H9 (cell line): ENCODE data around the gene PNMT. TPM values are rescaled to one million over a fixed set of nuclear protein-coding genes. Genes with fewer than 3 reads are reported as not detected.

ENCODE experiments used
- DNase-seq: peaks from one replicate; pipeline ENCODE4 v3.0.0-alpha.2; 2017
- H2AFZ ChIP-seq: one replicate; pipeline ENCODE4 v1.6.1; 2013; ENCODE audit warnings: mild to moderate bottlenecking, low read length, control low read depth, moderate library complexity
- H2AK5ac ChIP-seq: 2 replicates; pipeline ENCODE4 v1.6.1; 2013; ENCODE audit warnings: low read length, control low read depth, mixed read lengths; ENCODE audit not compliant: insufficient read length
- H2BK120ac ChIP-seq: one replicate; pipeline ENCODE4 v1.6.1; 2013; ENCODE audit warnings: low read depth, mild to moderate bottlenecking, low read length, control low read depth, inconsistent platforms; ENCODE audit not compliant: poor library complexity, severe bottlenecking
- H2BK12ac ChIP-seq: 2 replicates; pipeline ENCODE4 v1.6.1; 2013; ENCODE audit warnings: low read length, control low read depth, mixed read lengths, low read depth; ENCODE audit not compliant: insufficient read length
- H2BK15ac ChIP-seq: 2 replicates; pipeline ENCODE4 v1.6.1; 2013; ENCODE audit warnings: low read depth, low read length, control low read depth
- H2BK20ac ChIP-seq: one replicate; pipeline ENCODE4 v1.6.1; 2013; ENCODE audit warnings: low read depth, mild to moderate bottlenecking, low read length, control low read depth, inconsistent platforms; ENCODE audit not compliant: poor library complexity, severe bottlenecking
- H2BK5ac ChIP-seq: 2 replicates; pipeline ENCODE4 v1.6.1; 2013; ENCODE audit warnings: low read length, control low read depth, mixed read lengths; ENCODE audit not compliant: insufficient read length
- H3K14ac ChIP-seq: 2 replicates; pipeline ENCODE4 v1.6.1; 2013; ENCODE audit warnings: low read length, control low read depth; ENCODE audit not compliant: insufficient read depth
- H3K18ac ChIP-seq: 2 replicates; pipeline ENCODE4 v1.6.1; 2013; ENCODE audit warnings: low read depth, mild to moderate bottlenecking, mixed read lengths, low read length, control low read depth; ENCODE audit not compliant: insufficient read length
- H3K23ac ChIP-seq: 2 replicates; pipeline ENCODE4 v1.6.1; 2013; ENCODE audit warnings: low read length, control low read depth, mixed read lengths, low read depth; ENCODE audit not compliant: insufficient read length
- H3K23me2 ChIP-seq: 2 replicates; pipeline ENCODE4 v1.6.1; 2013; ENCODE audit warnings: low read depth, mild to moderate bottlenecking, mixed read lengths, low read length, control low read depth; ENCODE audit not compliant: insufficient read length, poor library complexity, severe bottlenecking
- H3K27ac ChIP-seq: 2 replicates; pipeline ENCODE4 v1.5.1; 2013; ENCODE audit warnings: low read length, control low read depth, mixed read lengths, low read depth; ENCODE audit not compliant: insufficient read length
- H3K27me3 ChIP-seq: 2 replicates; pipeline ENCODE4 v1.6.1; 2013; ENCODE audit warnings: low read length, control low read depth, inconsistent platforms; ENCODE audit not compliant: insufficient read depth
- H3K4ac ChIP-seq: 2 replicates; pipeline ENCODE4 v1.6.1; 2013; ENCODE audit warnings: low read depth, mild to moderate bottlenecking, control low read depth, inconsistent platforms, low read length, moderate library complexity
- H3K4me1 ChIP-seq: 2 replicates; pipeline ENCODE4 v1.6.1; 2013; ENCODE audit warnings: low read length, control low read depth, inconsistent platforms; ENCODE audit not compliant: insufficient read depth
- H3K4me2 ChIP-seq: 2 replicates; pipeline ENCODE4 v1.6.1; 2013; ENCODE audit warnings: low read length, control low read depth, mixed read lengths; ENCODE audit not compliant: insufficient read length, insufficient read depth
- H3K56ac ChIP-seq: 2 replicates; pipeline ENCODE4 v1.6.1; 2013; ENCODE audit warnings: low read depth, mild to moderate bottlenecking, mixed read lengths, low read length, control low read depth; ENCODE audit not compliant: insufficient read length
- H3K79me1 ChIP-seq: 2 replicates; pipeline ENCODE4 v1.6.1; 2013; ENCODE audit warnings: low read depth, mild to moderate bottlenecking, moderate library complexity, low read length, control low read depth, inconsistent platforms; ENCODE audit not compliant: insufficient read depth, poor library complexity, severe bottlenecking
- H3K79me2 ChIP-seq: 2 replicates; pipeline ENCODE4 v1.6.1; 2013; ENCODE audit warnings: low read length, control low read depth, inconsistent platforms; ENCODE audit not compliant: insufficient read depth
- H3K9ac ChIP-seq: 2 replicates; pipeline ENCODE4 v1.6.1; 2013; ENCODE audit warnings: low read length, control low read depth, mixed read lengths; ENCODE audit not compliant: insufficient read length; ENCODE audit errors: extremely low read depth
- H3K9me3 ChIP-seq: one replicate; pipeline ENCODE4 v1.6.1; 2013; ENCODE audit warnings: low read depth, low read length, inconsistent platforms; ENCODE audit not compliant: control insufficient read depth
- H3T11ph ChIP-seq: one replicate; pipeline ENCODE4 v1.6.1; 2013; ENCODE audit warnings: mild to moderate bottlenecking, low read length, control low read depth, inconsistent platforms
- H4K20me1 ChIP-seq: one replicate; pipeline ENCODE4 v1.6.1; 2013; ENCODE audit not compliant: control insufficient read depth, insufficient read length, insufficient read depth
- H4K5ac ChIP-seq: 2 replicates; pipeline ENCODE4 v1.6.1; 2013; ENCODE audit warnings: low read depth, mild to moderate bottlenecking, mixed read lengths, low read length, control low read depth; ENCODE audit not compliant: insufficient read length
- H4K8ac ChIP-seq: replicated peaks from 2 replicates; pipeline ENCODE4 v1.6.1; 2013; ENCODE audit warnings: low read length, control low read depth, mixed read lengths, low read depth; ENCODE audit not compliant: insufficient read length
- H4K91ac ChIP-seq: 2 replicates; pipeline ENCODE4 v1.6.1; 2013; ENCODE audit warnings: low read depth, mild to moderate bottlenecking, moderate library complexity, mixed read lengths, low read length, control low read depth; ENCODE audit not compliant: insufficient read length
- H3K27ac Mint-ChIP-seq, 3 experiments: 2 replicates in 2 of 3; 3 replicates in 1 of 3; pipeline ENCODE4 v1.8.0; 2020 to 2021; ENCODE audit warnings: mixed read lengths in 3 of 3, mild to moderate bottlenecking in 1 of 3, moderate library complexity in 1 of 3
- H3K27me3 Mint-ChIP-seq: 2 replicates; pipeline ENCODE4 v1.8.0; 2021; ENCODE audit warnings: low read depth, mild to moderate bottlenecking, moderate library complexity, mixed read lengths
- H3K36me3 Mint-ChIP-seq, 3 experiments: 2 replicates in 2 of 3; 3 replicates in 1 of 3; pipeline ENCODE4 v1.8.0; 2020 to 2021; ENCODE audit warnings: low read depth in 3 of 3, mixed read lengths in 3 of 3; ENCODE audit not compliant: insufficient read depth in 1 of 3
- H3K4me1 Mint-ChIP-seq, 2 experiments: 2 replicates each; pipeline ENCODE4 v1.8.0; 2020; ENCODE audit warnings: mixed read lengths in 2 of 2
- H3K4me3 Mint-ChIP-seq, 2 experiments: 2 replicates in 1 of 2; 3 replicates in 1 of 2; pipeline ENCODE4 v1.8.0; 2020 to 2021; ENCODE audit warnings: mild to moderate bottlenecking in 2 of 2, mixed read lengths in 2 of 2, moderate library complexity in 1 of 2
- H3K9me3 Mint-ChIP-seq, 2 experiments: 2 replicates in 1 of 2; 3 replicates in 1 of 2; pipeline ENCODE4 v1.8.0; 2020; ENCODE audit warnings: mild to moderate bottlenecking in 2 of 2, mixed read lengths in 2 of 2, moderate library complexity in 1 of 2
- WGBS: extraction: QIAGEN DNeasy Blood & Tissue Kit; methylation state at CpG from one replicate; pipeline ENCODE4 v1.1.7; 2013; ENCODE audit warnings: missing lambda C conversion rate, low lambda C conversion rate, mixed read lengths; ENCODE audit not compliant: insufficient read length; ENCODE audit errors: extremely low coverage; 5-methylcytosine and 5-hydroxymethylcytosine counted together
- total RNA-seq: library from RNA; stranded (reverse); gene quantifications from 2 replicates; pipeline ENCODE4 v1.2.1, GENCODE V29; 2021
- TF ChIP-seq, protein P1 (sequence below): fragments of 200-600 bp; sonication (generic); conservative IDR thresholded peaks from 3 replicates; pipeline ENCODE4 v1.8.0; 2021; ENCODE audit warnings: antibody characterized with exemption, mild to moderate bottlenecking

PNMT gene
- total RNA-seq, 1 experiment from 2014 or later: 2.1 TPM

DNA sequence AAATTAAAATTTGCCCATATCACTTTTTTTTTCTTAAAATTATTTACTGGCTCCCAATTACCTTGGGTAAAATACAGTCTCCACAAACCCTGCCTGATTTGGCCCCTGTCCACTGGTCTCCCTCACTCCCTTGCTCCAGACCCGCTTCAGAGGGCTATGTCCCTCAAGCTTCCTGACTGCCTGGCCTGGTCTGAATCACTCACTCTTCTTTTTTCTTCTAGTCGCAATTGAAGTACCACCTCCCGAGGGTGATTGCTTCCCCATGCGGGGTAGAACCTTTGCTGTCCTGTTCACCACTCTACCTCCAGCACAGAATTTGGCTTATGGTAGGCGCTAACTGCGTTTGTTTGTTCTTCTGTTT is 20.2 kb downstream of the PNMT start:
- H3K56ac ChIP-seq: no peak overlapping the region
- H3K23me2 ChIP-seq: peaks cover 9% of the 10 kb centered on the region
- Mint-ChIP-seq H3K27me3 (no peaks in the 10 kb centered on the region), H3K36me3 (peaks cover 6 to 20% (median 12%) of the 10 kb centered on the region in 3 experiments; a peak in 6 of 7 replicates), H3K27ac (peak overlapping the region; percentile 96 to 99 (median 98)), H3K4me3 (peak overlapping the region; percentile 85 to 88), H3K9me3 (no peaks in the 10 kb centered on the region), H3K4me1 (peaks cover 33 to 35% of the 10 kb centered on the region in 2 experiments)
- TF ChIP-seq, protein P1, sequence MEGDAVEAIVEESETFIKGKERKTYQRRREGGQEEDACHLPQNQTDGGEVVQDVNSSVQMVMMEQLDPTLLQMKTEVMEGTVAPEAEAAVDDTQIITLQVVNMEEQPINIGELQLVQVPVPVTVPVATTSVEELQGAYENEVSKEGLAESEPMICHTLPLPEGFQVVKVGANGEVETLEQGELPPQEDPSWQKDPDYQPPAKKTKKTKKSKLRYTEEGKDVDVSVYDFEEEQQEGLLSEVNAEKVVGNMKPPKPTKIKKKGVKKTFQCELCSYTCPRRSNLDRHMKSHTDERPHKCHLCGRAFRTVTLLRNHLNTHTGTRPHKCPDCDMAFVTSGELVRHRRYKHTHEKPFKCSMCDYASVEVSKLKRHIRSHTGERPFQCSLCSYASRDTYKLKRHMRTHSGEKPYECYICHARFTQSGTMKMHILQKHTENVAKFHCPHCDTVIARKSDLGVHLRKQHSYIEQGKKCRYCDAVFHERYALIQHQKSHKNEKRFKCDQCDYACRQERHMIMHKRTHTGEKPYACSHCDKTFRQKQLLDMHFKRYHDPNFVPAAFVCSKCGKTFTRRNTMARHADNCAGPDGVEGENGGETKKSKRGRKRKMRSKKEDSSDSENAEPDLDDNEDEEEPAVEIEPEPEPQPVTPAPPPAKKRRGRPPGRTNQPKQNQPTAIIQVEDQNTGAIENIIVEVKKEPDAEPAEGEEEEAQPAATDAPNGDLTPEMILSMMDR: no peak
- no peaks in the 10 kb centered on the region for H3K27me3 ChIP-seq
- peak overlapping the region; percentile 74 for H3K27ac ChIP-seq
- peak overlapping the region; percentile 76 for H3K4me2 ChIP-seq
- H3K18ac ChIP-seq: no peak overlapping the region
- no peak overlapping the region for H3T11ph ChIP-seq
- peaks cover 9% of the 10 kb centered on the region for H3K4me1 ChIP-seq
- no peaks in the 10 kb centered on the region for H3K9me3 ChIP-seq
- H3K23ac ChIP-seq: no peak overlapping the region
- H2BK20ac ChIP-seq: no peak overlapping the region
- no peak overlapping the region for H2AFZ ChIP-seq
- no peaks in the 10 kb centered on the region for H3K79me1 ChIP-seq
- H3K9ac ChIP-seq: peak overlapping the region; percentile 85
- H4K20me1 ChIP-seq: no peaks in the 10 kb centered on the region
- no peak for DNase-seq
- H2BK5ac ChIP-seq: no peak overlapping the region
- no peak overlapping the region for H3K4ac ChIP-seq
- H2BK12ac ChIP-seq: no peak overlapping the region
- no peak overlapping the region for H4K5ac ChIP-seq
- no peak overlapping the region for H3K14ac ChIP-seq
- H3K79me2 ChIP-seq: no peaks in the 10 kb centered on the region
- no peak overlapping the region for H2AK5ac ChIP-seq
- H2BK15ac ChIP-seq: no peak overlapping the region
- no peak overlapping the region for H2BK120ac ChIP-seq
- H4K91ac ChIP-seq: no peak overlapping the region
- no CpG with 5 or more reads among the region's 6 CpGs for WGBS
- H4K8ac ChIP-seq: no peak overlapping the region
